ENCODE results near the gene NT5DC2. TPM values are rescaled to one million over a fixed set of nuclear protein-coding genes. Genes with fewer than 3 reads are reported as not detected.
A peak's percentile ranks its signal among the peaks of the same experiment; 100 is the strongest.
"Not testable (repeated sequence)": the region's sequence is repeated elsewhere in the genome, so short reads cannot be mapped to it uniquely, and the experiment has no call there.

Gene NT5DC2
- total RNA-seq, 1 experiment from 2014 or later, result 46.9 TPM

DNA sequence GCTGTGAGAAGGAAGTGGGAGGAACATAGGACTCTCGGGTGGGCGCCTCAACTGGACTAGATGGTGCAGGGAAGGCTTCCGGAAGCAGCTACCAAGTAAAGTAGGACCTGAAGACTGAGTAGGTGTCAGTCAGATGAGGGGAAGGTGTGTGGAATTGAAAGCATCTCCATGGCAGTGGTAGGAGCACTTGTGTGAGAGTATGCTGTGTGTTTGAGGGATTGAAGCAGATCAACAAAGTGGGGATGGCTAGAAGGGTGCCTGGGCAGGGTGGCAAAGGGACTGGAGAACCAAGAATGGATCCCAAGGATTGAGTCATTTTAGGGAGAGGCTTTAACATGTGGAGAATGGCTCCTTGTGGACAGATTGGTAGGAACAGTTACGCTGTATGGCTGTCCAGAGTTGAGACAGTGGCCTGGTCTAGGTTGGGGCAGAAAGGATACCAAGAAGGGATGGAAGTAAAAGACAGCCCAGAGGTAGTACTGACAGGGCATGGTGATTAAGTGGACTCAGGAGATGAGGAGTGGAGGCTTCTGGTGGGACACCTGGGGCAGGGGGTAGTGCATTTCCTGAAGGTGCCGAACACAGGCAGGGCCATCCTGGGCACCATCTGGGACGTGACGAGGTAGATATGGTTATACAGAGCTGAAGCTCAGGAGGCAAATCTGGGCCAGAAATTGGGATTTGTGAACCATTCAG, 4.2 kb upstream of the NT5DC2 start:
- DNase-seq (ENCODE audit: low spot score), result no peak

- no peak for DNase-seq (ENCODE audit: low spot score)
Measured at GRCh38 chr3:52537165-52537620, 3.5 kb upstream of the NT5DC2 start.

DNA sequence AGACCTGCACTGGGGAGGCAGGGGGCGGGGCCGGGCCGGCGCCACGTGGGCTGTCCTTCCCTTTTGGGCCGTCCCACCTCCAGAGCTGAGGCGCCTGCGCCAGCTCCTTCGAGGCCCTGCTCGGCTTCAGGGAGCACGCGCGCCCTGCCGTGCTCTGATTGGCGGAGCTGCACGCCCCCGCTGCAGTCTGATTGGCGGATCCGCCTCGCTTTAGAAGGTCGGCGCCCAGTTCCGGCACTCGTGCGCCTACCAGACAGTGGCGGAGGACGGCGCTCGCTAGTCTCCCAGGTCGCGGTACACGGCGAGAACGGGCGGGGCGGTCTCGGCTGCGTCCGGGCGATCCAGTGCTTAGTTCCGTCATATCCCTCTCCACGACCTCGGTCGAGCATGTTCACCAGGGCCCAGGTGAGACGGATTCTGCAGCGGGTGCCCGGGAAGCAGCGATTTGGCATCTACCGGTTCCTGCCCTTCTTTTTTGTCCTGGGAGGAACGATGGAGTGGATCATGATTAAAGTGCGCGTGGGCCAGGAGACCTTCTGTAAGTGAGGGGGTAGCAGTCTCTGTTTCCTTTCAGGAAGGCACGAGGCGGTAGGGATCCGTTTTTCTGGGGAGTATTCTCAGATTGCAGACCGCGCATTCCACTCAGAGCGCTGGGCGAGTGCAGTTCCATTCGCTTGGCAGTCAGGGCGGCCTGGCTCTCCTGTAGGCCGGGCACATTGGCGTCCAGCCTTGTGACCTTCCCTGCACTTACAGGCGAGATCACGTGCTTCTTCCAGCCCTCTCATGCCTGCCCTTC, 2.9 kb upstream of the NT5DC2 start, which contains the start of gene UQCC5:
TSS of gene UQCC5 (plus strand) at position 237 of the 796 bp plus-strand sequence. CDS start at position 388, 151 bp downstream.
- DNase-seq (ENCODE audit: low spot score), result peak; percentile 94

GRCh38 chr3:52536112-52536368, 2.4 kb upstream of the NT5DC2 start:
- no peak for DNase-seq (ENCODE audit: low spot score)

- no peak for DNase-seq (ENCODE audit: low spot score)
Measured at GRCh38 chr3:52535411-52536111, 1.9 kb upstream of the NT5DC2 start.

DNA sequence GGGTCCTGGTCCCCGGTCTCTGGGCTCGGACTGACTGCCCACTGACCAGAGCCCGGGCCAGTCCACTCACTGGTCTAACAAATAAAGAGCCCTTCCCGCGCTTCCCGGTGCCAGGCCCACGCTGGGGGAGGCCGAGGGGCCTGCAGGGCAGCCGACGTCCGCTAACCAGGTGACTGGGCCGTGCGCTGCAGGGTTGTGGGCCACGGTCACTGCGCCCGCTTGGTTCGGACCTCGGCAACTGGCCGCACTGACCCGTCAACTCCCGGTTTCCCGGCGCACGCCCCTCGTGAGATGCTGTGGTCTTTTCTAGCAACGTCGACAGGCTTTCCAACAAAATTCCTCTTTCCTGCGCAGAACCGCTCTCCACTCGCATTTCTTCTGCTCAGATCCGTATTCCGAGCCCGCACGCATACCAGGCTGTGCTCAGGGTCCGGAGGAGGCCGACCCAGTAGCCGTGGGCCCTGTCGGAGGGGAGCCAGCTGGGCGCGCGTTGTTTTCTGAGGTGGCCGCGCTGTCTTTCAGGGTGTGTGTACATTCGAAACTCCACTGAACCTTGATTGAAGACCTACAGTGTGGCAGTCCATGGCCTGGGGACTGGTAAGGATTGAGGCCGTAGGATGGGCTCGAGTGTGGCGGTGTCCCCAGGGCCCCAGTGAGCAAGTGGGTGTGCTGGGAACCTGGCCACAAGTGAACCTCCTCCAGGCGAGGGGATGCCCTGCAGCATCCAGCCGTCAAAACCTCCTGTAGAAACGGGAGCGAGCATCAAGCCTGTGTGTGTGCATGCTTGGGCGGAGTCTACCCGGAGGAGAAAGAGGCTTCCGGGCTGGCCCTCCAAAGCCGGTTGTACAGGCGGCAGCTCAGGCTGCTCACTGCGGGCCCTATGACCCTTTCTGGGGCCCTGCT, 875 bp upstream of the NT5DC2 start:
- DNase-seq (ENCODE audit: low spot score), result no peak

DNA sequence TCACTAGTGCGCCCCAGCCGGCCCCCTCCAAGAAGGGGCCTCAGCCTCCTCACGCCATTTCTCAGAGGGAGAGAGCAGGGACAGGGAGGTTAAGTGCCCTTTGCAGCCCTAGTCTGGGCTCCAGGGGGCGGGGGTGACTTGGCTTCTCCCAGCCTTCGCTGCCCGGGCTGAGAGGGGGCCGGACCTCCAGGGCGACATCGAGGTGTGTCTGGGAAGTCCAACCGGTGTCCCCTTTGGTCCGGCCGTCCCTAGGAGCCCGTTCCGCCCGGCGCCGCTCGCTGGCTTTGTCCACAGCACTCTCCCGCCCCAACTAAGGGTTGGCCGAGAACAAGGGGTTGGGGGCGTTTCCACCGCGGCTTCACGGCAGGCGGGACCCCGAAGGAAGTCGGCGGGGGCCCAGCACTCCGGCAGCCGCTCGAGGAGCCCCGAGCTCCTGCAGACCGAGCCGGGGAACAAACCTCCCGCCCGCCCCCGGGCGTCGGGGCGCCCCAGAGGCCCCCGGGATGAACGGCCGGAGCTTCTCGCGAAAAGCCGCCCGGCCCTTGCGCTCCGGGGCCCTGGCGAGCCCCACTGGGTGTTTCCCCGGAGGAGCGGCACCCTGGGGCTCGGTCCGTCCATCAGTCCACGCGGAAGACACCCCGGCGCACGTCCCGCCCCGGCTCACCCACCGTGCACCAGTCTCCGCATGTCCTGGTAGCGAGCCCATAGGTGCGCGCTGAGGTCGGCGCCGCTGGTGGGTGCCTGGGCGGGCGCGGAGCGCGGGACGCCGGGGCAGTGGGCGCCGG, 627 bp downstream of the NT5DC2 start:
- no peak for DNase-seq (ENCODE audit: low spot score)

DNA sequence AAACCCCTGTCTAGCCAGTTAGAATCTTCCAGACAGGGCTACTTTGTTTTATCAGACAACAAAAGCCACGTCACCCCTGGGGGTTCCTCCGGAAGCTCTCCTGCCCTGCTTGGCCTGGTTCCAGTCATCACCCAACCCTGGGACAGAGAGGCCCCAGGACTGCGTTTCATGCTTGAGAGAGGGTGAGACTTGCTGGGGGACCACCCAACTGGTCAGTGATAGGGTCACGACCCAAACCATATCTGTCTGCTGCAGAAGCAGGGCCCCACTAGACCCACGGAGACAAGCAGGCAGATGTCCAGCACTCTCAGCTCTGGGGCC, 1.2 kb downstream of the NT5DC2 start:
- DNase-seq (ENCODE audit: low spot score), result no peak

GRCh38 chr3:52531860-52532516, 1.7 kb downstream of the NT5DC2 start:
- no peak for DNase-seq (ENCODE audit: low spot score)

GRCh38 chr3:52530918-52531826, 2.5 kb downstream of the NT5DC2 start:
- DNase-seq (ENCODE audit: low spot score), result no peak

GRCh38 chr3:52529376-52530333, 4.0 kb downstream of the NT5DC2 start:
- no peak for DNase-seq (ENCODE audit: low spot score)

DNA sequence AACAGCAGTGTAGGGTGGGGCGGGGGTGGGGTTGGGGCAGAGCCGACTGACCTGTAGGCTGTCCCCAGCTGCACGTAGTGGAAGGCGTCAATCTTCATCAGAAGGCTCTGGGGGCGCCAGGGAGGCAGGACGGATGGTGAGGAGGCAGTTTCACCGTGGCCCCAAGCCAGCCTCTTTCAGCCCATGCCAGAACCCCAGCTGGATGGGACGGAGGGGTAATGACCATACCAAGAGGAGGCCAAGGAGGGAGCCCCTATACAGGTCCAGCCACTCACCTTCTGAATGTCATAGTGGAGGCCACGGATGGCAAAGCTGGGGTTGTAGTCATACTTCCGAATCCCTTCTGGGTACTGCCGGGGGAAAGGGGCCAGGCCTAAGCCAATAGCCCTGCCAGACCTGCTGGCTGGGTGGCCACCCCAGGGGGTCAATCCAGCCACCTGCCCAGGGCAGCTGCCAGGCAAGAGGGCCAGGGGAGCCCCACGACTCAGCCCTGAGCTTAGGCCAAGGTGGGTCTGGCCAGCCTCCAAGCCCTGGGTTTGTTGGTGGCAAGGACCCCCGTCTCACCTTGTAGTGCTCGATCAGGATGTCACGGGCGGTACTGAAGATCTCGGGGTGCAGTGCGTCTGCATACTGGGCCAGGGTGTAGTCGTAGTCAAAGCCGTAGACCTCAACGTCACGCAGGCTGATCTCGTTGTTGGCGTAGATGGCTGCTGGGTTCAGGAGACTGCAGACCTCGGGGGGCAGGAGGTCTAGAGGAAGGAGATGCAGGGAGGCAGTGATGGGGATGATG, 4.9 kb downstream of the NT5DC2 start:
- no peak for DNase-seq (ENCODE audit: low spot score)

GRCh38 chr3:52527732-52528585, 5.7 kb downstream of the NT5DC2 start:
- DNase-seq (ENCODE audit: low spot score), result no peak

DNA sequence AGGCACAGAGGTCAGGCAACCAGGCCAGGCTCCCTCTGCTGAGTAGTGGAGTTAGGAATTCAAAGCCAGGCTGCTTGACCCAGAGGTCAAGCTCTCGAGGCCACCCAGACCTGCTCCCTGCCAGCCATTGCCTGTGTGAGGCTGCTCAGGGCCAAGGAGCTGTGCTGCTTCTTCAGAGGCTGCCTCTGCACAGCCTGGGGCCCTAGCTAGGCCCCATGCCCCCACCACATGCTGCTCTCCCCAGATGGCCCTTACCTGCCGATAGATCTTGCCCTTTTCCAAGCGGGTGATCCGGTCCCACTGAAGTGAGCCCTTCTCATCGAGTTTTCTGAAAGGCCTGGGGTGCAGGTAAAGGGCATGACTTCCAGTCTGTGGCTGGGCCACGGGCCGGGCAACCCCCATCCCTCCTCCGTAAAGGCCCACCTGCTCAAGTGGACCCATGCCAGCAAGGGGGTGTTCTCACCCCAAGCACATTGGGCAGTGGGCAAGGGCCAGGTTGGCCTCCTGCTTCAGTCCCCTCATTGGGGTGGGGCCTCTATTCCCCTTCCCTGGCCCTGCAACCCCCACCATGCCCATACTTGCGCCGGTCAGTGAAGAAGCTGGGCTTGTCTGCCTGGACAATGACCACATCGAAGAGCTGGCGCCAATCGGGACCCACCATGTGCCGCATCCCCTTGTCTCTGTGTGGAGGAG, 6.5 kb downstream of the NT5DC2 start:
- DNase-seq (ENCODE audit: low spot score), result no peak

- DNase-seq (ENCODE audit: low spot score), result not testable (repeated sequence)
Measured at GRCh38 chr3:52526671-52527038, 7.0 kb downstream of the NT5DC2 start.

Measured in H4 (cell line).